ENCODE results near the gene CATSPERD. TPM values are rescaled to one million over a fixed set of nuclear protein-coding genes. Genes with fewer than 3 reads are reported as not detected.

Gene CATSPERD
- total RNA-seq, 1 donor from 2014 or later, result not detected

- Mint-ChIP-seq H3K27ac (ENCODE audit: unreplicated experiment) (no peak overlapping the region), H3K4me1 (ENCODE audit: low read depth, unreplicated experiment) (no peaks in the 10 kb centered on the region), H3K36me3 (ENCODE audit: low read depth, unreplicated experiment) (peaks cover 2% of the 10 kb centered on the region), H3K27me3 (ENCODE audit: low read depth, unreplicated experiment) (no peaks in the 10 kb centered on the region), H3K9me3 (ENCODE audit: unreplicated experiment) (no peaks in the 10 kb centered on the region), H3K4me3 (ENCODE audit: unreplicated experiment) (no peak overlapping the region)
- Histone ChIP-seq H3K4me1 (ENCODE audit: insufficient read depth, low read length) (no peaks in the 10 kb centered on the region), H3K9me3 (ENCODE audit: insufficient read depth, low read depth, low read length) (no peaks in the 10 kb centered on the region), H3K36me3 (ENCODE audit: insufficient read depth, low read length) (no peaks in the 10 kb centered on the region), H4K20me1 (ENCODE audit: insufficient read depth, low read length) (no peaks in the 10 kb centered on the region), H3K4me2 (ENCODE audit: low read length) (no peak overlapping the region), H3K27ac (ENCODE audit: low read depth, low read length) (no peak overlapping the region), H3K4me3 (ENCODE audit: insufficient read depth, low read depth, low read length) (no peak overlapping the region), H3K79me2 (ENCODE audit: insufficient read depth, low read length) (no peaks in the 10 kb centered on the region), H3K27me3 (ENCODE audit: insufficient read depth, low read length) (no peaks in the 10 kb centered on the region), H2AFZ (ENCODE audit: low read depth, low read length) (no peak overlapping the region), H3K9ac (ENCODE audit: low read length) (no peak overlapping the region)
- FAIRE-seq (no peak), DNase-seq (ENCODE audit: low read depth) (no peak)
- TF ChIP-seq EZH2 (IDR thresholded peaks at IDR 0.05; ENCODE audit: insufficient read depth, low read length) (no peak), CTCF (IDR thresholded peaks at IDR 0.05; ENCODE audit: insufficient read depth, low read depth, low read length) (no peak)
Measured at GRCh38 chr19:5782322-5782721, 61.9 kb downstream of the CATSPERD start.

- Histone ChIP-seq H3K4me1 (ENCODE audit: insufficient read depth, low read length) (no peaks in the 10 kb centered on the region), H3K27ac (ENCODE audit: low read depth, low read length) (no peak overlapping the region), H4K20me1 (ENCODE audit: insufficient read depth, low read length) (no peaks in the 10 kb centered on the region), H3K4me2 (ENCODE audit: low read length) (no peak overlapping the region), H2AFZ (ENCODE audit: low read depth, low read length) (no peak overlapping the region), H3K9me3 (ENCODE audit: insufficient read depth, low read depth, low read length) (no peaks in the 10 kb centered on the region), H3K36me3 (ENCODE audit: insufficient read depth, low read length) (no peaks in the 10 kb centered on the region), H3K79me2 (ENCODE audit: insufficient read depth, low read length) (no peaks in the 10 kb centered on the region), H3K4me3 (ENCODE audit: insufficient read depth, low read depth, low read length) (no peak overlapping the region), H3K27me3 (ENCODE audit: insufficient read depth, low read length) (no peaks in the 10 kb centered on the region), H3K9ac (ENCODE audit: low read length) (no peak overlapping the region)
- Mint-ChIP-seq H3K4me3 (ENCODE audit: unreplicated experiment) (no peak overlapping the region), H3K27me3 (ENCODE audit: low read depth, unreplicated experiment) (no peaks in the 10 kb centered on the region), H3K36me3 (ENCODE audit: low read depth, unreplicated experiment) (peaks cover 2% of the 10 kb centered on the region), H3K9me3 (ENCODE audit: unreplicated experiment) (no peaks in the 10 kb centered on the region), H3K27ac (ENCODE audit: unreplicated experiment) (no peak overlapping the region), H3K4me1 (ENCODE audit: low read depth, unreplicated experiment) (no peaks in the 10 kb centered on the region)
- no peak for DNase-seq (ENCODE audit: low read depth)
- TF ChIP-seq CTCF (IDR thresholded peaks at IDR 0.05; ENCODE audit: insufficient read depth, low read depth, low read length), result no peak
- TF ChIP-seq EZH2 (IDR thresholded peaks at IDR 0.05; ENCODE audit: insufficient read depth, low read length), result no peak
- FAIRE-seq, result no peak
Measured at GRCh38 chr19:5782945-5783919, 62.8 kb downstream of the CATSPERD start.
